Body of pancreas (tissue), 4 donors: ENCODE data around the gene NFIA. TPM values are rescaled to one million over a fixed set of nuclear protein-coding genes. Genes with fewer than 3 reads are reported as not detected.

ENCODE experiments used
- ATAC-seq: fragments of 150-250 bp; one replicate; pipeline ENCODE4 v1.9.1; 2016
- DNase-seq, 4 donors: peaks; one replicate each; pipeline ENCODE4 v3.0.0-alpha.2; 2019
- H3K27ac ChIP-seq, 4 donors: fragments of 200-600 bp; sonication (generic); 1 replicate in 3 of 4; 2 replicates in 1 of 4; pipeline versions ENCODE4 v1.5.1 to v1.6.1; 2016 to 2019; ENCODE audit warnings: mild to moderate bottlenecking in 1 of 4, mixed read lengths in 1 of 4, moderate library complexity in 1 of 4
- H3K27me3 ChIP-seq, 2 donors: fragments of 200-600 bp; sonication (generic); one replicate each; pipeline ENCODE4 v1.6.0; 2016; ENCODE audit warnings: mild to moderate bottlenecking in 1 of 2
- H3K36me3 ChIP-seq, 2 donors: fragments of 200-600 bp; sonication (generic); replicated peaks in 1 of 2; 2 replicates each; pipeline ENCODE4 v1.5.1; 2016; ENCODE audit warnings: low read depth in 2 of 2; ENCODE audit not compliant: insufficient read depth in 1 of 2
- H3K4me1 ChIP-seq: fragments of 200-600 bp; sonication (generic); one replicate; pipeline ENCODE4 v1.6.0; 2016
- H3K4me3 ChIP-seq, 2 donors: fragments of 200-600 bp; sonication (generic); 1 replicate in 1 of 2; 2 replicates in 1 of 2; pipeline ENCODE4 v1.5.1; 2016 to 2019
- H3K9me3 ChIP-seq, 3 donors: fragments of 200-600 bp; sonication (generic); 1 replicate in 2 of 3; 2 replicates in 1 of 3; pipeline ENCODE4 v1.5.1; 2016
- POLR2A ChIP-seq, 3 donors: fragments of 450-650 bp; IDR thresholded peaks; one replicate each; pipeline ENCODE4 v1.6.1; 2016; ENCODE audit warnings: antibody characterized with exemption in 3 of 3, mild to moderate bottlenecking in 2 of 3
- WGBS, 2 donors: methylation state at CpG; one replicate each; pipeline ENCODE4 v1.1.5; 2017; 5-methylcytosine and 5-hydroxymethylcytosine counted together
- intact Hi-C: fragments of 100-400 bp; cut with DNase I; formaldehyde crosslinking; loops from one replicate; pipeline ENCODE4 v1.15.1; 2023
- total RNA-seq, 2 donors: library from RNA; depleted of rRNA; stranded (reverse); fragments of >200 nt; gene quantifications; one replicate each; pipeline ENCODE4 v1.1.0, GENCODE V29; 2016
- TF ChIP-seq, protein P1 (sequence below), 7 experiments: fragments of 450-650 bp in 4 of 7; fragments of 200-600 bp in 3 of 7; sonication (generic) in 3 of 7; IDR thresholded peaks; one replicate each; pipeline ENCODE4 v1.5.1; 2016 to 2019; ENCODE audit warnings: antibody characterized with exemption in 7 of 7

NFIA gene
- total RNA-seq, 2 donors from 2014 or later: 21.5 to 32.3 TPM

DNA sequence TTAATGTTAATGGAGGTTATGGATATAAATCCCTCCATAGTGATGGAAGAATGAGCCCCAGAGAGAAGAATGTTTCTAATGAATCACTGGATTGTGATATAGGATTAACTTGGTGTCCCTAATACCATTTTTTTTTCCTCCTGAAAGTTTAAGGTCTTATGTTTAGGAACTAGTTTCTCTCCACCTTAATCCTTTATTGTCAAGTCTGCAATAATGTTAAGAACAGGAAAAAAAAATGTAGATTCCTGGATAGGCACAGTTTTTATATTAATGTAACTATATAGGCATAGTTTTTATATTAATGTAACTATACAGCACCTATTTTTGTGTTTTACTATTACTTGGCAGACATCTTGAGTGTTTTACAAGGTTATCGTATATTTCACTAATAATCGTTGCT lies 34.9 kb downstream of the NFIA start:
- 90 to 94% methylated on average over 2 of the region's 2 CpGs for WGBS, 2 donors
- H3K9me3 ChIP-seq: no peaks in the 10 kb centered on the region
- H3K27ac ChIP-seq: peak overlapping the region in 1 of 4 donors; percentile 38
- ATAC-seq: no peak
- H3K4me3 ChIP-seq: no peak overlapping the region
- H3K36me3 ChIP-seq: peaks cover 0 to 2% of the 10 kb centered on the region in 2 donors
- peaks cover 69% of the 10 kb centered on the region for H3K4me1 ChIP-seq
- H3K27me3 ChIP-seq: no peaks in the 10 kb centered on the region
- intact Hi-C loops: no loop called here
- TF ChIP-seq POLR2A (IDR thresholded peaks at IDR 0.05): no peak
- TF ChIP-seq, protein P1, sequence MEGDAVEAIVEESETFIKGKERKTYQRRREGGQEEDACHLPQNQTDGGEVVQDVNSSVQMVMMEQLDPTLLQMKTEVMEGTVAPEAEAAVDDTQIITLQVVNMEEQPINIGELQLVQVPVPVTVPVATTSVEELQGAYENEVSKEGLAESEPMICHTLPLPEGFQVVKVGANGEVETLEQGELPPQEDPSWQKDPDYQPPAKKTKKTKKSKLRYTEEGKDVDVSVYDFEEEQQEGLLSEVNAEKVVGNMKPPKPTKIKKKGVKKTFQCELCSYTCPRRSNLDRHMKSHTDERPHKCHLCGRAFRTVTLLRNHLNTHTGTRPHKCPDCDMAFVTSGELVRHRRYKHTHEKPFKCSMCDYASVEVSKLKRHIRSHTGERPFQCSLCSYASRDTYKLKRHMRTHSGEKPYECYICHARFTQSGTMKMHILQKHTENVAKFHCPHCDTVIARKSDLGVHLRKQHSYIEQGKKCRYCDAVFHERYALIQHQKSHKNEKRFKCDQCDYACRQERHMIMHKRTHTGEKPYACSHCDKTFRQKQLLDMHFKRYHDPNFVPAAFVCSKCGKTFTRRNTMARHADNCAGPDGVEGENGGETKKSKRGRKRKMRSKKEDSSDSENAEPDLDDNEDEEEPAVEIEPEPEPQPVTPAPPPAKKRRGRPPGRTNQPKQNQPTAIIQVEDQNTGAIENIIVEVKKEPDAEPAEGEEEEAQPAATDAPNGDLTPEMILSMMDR (IDR thresholded peaks at IDR 0.05): no peak
- no peak for DNase-seq

DNA sequence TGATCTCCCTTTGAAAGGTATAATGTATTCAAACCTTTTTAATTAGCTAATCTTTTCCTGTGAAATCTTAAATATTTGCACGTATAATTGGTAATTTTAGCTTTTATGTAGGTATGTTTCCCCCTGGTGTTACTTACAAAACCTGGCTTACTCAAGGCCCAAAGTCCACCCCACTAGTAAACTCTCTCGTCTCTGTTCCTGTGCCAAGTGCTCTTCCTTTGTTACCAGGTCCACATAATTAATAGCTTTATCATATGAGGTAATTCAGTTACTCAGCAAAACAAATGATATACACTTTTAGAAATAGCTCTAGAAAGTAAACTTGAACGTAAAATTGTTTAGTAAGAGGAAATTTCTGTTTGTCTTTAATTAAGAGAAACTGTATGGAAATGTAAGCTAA lies 36.7 kb downstream of the NFIA start:
- DNase-seq (no peak), ATAC-seq (no peak)
- intact Hi-C loops: no loop called here
- TF ChIP-seq, protein P1 (IDR thresholded peaks at IDR 0.05): no peak
- TF ChIP-seq POLR2A (IDR thresholded peaks at IDR 0.05): no peak
- 35 to 40% methylated on average over 3 of the region's 3 CpGs for WGBS, 2 donors
- H3K9me3 ChIP-seq: no peaks in the 10 kb centered on the region
- H3K4me1 ChIP-seq: peaks cover 77% of the 10 kb centered on the region
- peak overlapping the region in 1 of 4 donors; percentile 12 for H3K27ac ChIP-seq
- no peaks in the 10 kb centered on the region for H3K27me3 ChIP-seq
- peaks cover 0 to 2% of the 10 kb centered on the region in 2 donors for H3K36me3 ChIP-seq
- H3K4me3 ChIP-seq: no peak overlapping the region

DNA sequence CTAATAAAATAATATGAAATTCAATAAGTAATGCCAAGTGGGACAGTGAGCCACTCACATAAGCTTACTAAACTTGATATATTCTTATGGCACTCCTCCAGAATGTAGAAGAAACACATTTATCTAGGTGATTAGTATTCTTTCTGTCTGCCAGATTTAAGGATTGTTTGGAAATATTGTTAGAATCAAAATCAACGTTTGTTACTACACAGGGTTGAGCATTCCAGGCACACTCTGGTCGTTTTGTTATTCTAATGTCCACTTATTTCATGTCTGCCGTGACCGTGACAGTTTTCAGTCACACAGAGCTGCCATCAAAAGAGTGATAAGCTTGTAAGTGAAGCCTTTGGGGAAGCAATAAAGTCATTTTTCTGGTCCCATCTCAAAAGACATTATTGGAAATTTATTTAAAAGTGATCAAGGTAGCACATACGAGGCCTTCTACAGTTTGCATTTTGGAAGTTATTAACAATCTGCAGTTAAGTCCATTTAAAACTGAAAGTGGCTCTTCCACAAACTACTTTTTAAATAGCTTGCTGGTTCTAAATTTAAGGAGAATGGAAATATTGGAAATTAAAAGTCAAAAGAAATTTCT lies 38.0 kb downstream of the NFIA start:
- 25 to 32% methylated on average over 5 of the region's 5 CpGs for WGBS, 2 donors
- no peaks in the 10 kb centered on the region for H3K9me3 ChIP-seq
- ATAC-seq (no peak), DNase-seq (no peak)
- H3K4me1 ChIP-seq: peaks cover 77% of the 10 kb centered on the region
- no peak overlapping the region for H3K4me3 ChIP-seq
- H3K27me3 ChIP-seq: no peaks in the 10 kb centered on the region
- H3K27ac ChIP-seq: peak overlapping the region in 2 of 4 donors; percentile 1 to 35
- no peak for TF ChIP-seq POLR2A (IDR thresholded peaks at IDR 0.05)
- TF ChIP-seq, protein P1 (IDR thresholded peaks at IDR 0.05): no peak
- intact Hi-C loops: no loop called here
- H3K36me3 ChIP-seq: peaks cover 0 to 2% of the 10 kb centered on the region in 2 donors

DNA sequence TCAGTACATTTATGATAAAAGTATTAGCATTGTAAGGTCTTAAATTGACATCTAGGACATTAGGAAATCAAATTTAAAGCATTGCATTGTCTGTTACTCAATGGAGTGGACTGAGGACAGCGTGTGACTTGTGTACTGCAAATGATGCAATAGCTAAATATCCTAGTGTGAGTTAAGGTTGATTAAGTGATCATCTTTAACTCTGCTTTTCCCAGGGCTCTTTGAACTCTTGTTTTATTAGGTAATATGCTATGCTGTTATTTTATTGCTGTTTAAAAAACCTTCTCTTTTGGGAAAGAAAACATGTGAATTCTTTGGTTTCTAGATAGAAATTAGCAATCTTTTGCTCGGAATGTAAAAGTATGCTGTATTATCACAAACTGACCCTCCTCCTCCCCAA lies 38.6 kb downstream of the NFIA start:
- TF ChIP-seq, protein P1 (IDR thresholded peaks at IDR 0.05): no peak
- TF ChIP-seq POLR2A (IDR thresholded peaks at IDR 0.05): no peak
- Histone ChIP-seq H3K36me3 (peaks cover 0 to 2% of the 10 kb centered on the region in 2 donors), H3K27me3 (no peaks in the 10 kb centered on the region), H3K4me1 (peaks cover 77% of the 10 kb centered on the region), H3K4me3 (no peak overlapping the region), H3K27ac (peak overlapping the region in 1 of 4 donors; percentile 35), H3K9me3 (no peaks in the 10 kb centered on the region)
- WGBS, 2 donors: 45 to 46% methylated on average over 2 of the region's 2 CpGs
- intact Hi-C loops: no loop called here
- DNase-seq (peak in 3 of 4 donors; percentile 18 to 23 (median 20)), ATAC-seq (peak; percentile 47)

DNA sequence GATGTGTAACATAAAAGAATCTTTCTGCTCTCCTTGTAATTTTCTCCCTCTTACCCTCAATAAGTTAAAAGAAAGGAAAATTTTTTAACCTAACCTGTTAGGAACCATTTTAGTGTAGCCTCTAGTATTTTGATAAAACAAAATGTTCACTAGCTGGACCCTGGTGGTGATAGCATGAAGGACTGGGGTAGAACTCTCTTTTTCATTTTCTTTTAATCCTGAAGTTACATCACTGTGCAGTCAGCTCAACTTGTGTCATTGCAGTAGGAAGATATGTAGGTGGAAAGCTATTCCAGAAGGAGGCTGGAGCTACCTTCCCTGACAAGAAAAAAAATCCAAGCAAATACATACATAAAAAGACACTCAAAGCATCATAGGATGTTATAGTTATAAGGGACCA lies 39.3 kb downstream of the NFIA start:
- TF ChIP-seq, protein P1 (IDR thresholded peaks at IDR 0.05): no peak
- no peak for TF ChIP-seq POLR2A (IDR thresholded peaks at IDR 0.05)
- no peak overlapping the region for H3K4me3 ChIP-seq
- H3K4me1 ChIP-seq: peaks cover 71% of the 10 kb centered on the region
- no peak for DNase-seq
- H3K9me3 ChIP-seq: no peaks in the 10 kb centered on the region
- H3K27ac ChIP-seq: no peak overlapping the region
- no peak for ATAC-seq
- intact Hi-C loops: no loop called here
- H3K36me3 ChIP-seq: peaks cover 0 to 2% of the 10 kb centered on the region in 2 donors
- no peaks in the 10 kb centered on the region for H3K27me3 ChIP-seq
